ENCODE data around the gene NKAIN1.
A peak's percentile ranks its signal among the peaks of the same experiment; 100 is the strongest.

GRCh38 chr1:31227891-31228568 lies 11.7 kb downstream of the NKAIN1 start:
- TF ChIP-seq CTCF (tag by site-specific recombination; IDR thresholded peaks at IDR 0.05) (no peak), YY2 (tag by site-specific recombination; IDR thresholded peaks at IDR 0.05) (no peak), ZNF449 (tag by site-specific recombination; IDR thresholded peaks at IDR 0.05) (no peak), ZIC2 (tag by site-specific recombination; IDR thresholded peaks at IDR 0.05) (no peak), ZFP3 (tag by site-specific recombination; IDR thresholded peaks at IDR 0.05; ENCODE audit: low read depth) (no peak), GLIS1 (tag by site-specific recombination; IDR thresholded peaks at IDR 0.05) (no peak), ZNF202 (tag by site-specific recombination; IDR thresholded peaks at IDR 0.05; ENCODE audit: borderline replicate concordance) (no peak), GLIS2 (tag by site-specific recombination; IDR thresholded peaks at IDR 0.05) (peak; percentile 16; the same call in 1 of the 2 replicates), ZNF140 (tag by site-specific recombination; IDR thresholded peaks at IDR 0.05) (no peak), ZNF133 (tag by site-specific recombination; IDR thresholded peaks at IDR 0.05) (no peak), IKZF3 (tag by site-specific recombination; IDR thresholded peaks at IDR 0.05) (peak; percentile 64), ZNF324 (tag by site-specific recombination; IDR thresholded peaks at IDR 0.05) (no peak), ZBTB20 (tag by site-specific recombination; IDR thresholded peaks at IDR 0.05) (no peak)

Measured in HEK293 (cell line).